GM21360 (cell line): Measurements from ENCODE around the gene ARNT2.

Experiments
- ATAC-seq: cut with Tn5 transposase; IDR thresholded peaks from one replicate; pipeline ENCODE4 v1.9.1; 2021; ENCODE audit warnings: mild to moderate bottlenecking, moderate library complexity; ENCODE audit not compliant: unreplicated experiment

Gene ARNT2

GRCh38 chr15:80441041-80441440 lies 36.9 kb downstream of the ARNT2 start:
- no peak for ATAC-seq

- ATAC-seq, result no peak
Observed at GRCh38 chr15:80441714-80442113, 37.5 kb downstream of the ARNT2 start.

DNA sequence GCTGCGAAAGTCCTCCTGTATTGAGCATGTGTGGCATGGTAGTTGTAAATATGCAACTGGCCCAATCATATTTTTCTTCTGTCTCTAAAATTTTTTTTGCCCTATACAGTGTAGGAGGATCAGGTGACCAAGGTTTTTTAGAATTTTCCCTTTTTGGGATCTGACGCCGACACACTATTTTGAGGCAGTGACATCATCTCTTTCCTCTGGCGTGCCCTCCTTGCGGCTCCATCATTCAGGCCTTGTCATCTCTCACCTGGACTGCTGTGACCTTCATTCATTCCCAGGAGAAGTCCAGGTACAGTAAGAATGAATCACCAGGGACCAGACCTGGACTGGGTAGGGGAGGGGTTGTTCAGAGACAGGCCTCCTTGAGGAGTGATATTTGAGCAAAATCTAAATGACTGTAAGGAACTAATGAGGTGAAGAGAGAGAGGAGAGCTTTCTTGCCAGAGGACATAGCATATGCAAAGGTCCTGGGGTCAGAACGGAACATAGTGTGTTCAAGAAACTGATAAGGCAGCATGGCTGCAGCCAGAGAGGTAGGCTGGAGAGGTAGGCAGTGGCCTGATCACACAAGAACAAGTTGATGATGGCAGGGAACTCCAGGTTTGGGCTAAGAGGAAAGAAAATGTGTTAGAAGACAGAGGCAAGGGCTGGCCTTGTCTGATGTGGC lies 38.7 kb downstream of the ARNT2 start:
- ATAC-seq, result no peak

- ATAC-seq, result no peak
Observed at GRCh38 chr15:80444680-80445251, 40.6 kb downstream of the ARNT2 start.

DNA sequence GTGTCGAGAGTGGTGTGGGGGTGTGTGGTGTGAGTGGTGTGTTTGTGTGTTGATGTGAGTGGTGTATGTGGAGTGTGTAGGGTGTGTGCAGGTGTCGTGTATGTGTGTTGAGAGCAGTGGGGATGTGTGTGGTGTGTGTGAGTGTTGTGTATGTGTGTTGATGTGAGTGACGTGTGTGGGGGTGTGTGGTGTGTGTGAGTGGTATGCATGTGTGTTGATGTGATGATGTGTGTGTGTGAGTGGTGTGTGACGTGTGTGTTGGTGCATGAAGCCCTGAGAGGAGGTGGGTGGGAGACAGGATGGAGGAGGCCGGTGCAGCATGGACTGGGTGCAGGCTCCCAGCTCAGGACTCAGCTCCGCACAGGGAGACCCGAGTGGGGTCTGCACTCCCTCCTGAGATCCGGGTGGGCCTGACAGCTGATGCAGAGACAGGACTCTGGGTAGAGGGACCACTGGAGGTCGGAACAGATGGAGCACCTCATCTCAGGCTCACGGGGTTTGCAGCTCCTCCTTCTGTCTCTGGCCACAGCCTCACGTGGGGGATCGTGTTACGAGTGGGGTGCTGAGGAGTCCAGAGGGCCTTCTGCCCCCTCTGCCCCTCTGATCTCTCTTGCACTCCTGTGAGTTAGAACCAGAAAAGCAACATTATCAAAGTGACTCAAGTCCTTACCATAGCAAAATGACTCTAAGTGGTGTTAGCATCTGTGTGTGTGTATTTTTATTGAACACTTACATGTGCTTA lies 41.3 kb downstream of the ARNT2 start:
- no peak for ATAC-seq

DNA sequence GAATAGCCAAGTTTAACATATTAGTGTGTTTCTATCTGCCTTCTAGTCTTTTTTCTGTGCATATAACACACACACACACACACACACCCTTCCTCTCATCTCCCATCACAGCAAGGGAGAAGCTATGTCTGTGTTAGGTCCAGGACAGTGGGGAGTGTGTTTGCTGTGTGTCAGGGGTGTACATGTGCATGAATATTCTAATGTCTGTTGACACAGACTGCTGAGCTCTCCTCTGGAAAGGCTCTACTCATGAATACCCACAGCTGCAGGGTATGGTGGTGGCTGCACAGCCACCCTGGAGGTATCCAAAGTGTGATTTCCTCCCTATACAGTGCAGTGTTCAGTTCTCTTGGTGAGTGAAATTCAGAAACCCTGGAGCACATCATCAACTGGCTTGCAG lies 42.9 kb downstream of the ARNT2 start:
- ATAC-seq, result no peak

DNA sequence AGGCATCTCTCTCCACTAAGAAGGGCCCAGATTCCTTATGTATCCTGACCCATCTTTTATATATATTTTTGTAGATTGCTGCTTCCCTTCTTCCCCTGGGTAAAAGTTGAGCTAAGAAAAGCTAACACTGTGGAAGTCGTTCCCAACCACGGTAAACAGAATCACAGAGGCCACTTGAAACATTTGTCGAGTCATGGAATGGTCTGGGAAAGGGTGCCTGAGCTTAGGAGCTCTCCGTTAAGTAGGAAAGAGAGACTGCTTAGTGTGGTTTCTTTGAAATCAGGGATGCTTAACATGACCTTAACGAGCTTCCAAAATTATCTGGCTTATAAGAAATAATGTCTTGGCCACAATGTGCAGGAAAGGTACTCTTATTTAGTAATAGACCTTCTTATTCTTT lies 45.6 kb downstream of the ARNT2 start:
- no peak for ATAC-seq

DNA sequence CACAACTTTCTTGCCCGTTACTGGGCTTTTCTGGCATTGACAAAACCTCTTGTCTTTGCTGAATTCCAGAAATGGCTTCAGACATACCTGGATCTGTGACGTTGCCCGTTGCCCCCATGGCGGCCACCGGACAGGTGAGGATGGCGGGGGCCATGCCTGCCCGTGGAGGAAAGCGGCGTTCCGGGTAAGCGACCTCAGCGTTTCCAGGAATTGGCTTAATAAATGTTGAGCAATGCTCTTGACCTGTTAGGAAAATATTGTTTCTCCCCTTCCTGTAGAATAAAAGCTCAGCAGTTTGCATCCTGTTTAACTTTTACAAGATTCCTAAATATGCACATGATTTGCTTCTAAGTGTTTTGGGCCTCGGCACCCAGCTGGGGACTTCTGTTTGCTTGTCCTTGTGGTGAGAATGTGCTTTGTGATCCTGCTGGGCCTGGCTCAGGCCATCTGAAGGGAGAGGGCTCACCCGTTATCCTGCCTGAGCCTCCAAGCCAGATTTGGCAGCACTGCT lies 46.7 kb downstream of the ARNT2 start:
- ATAC-seq, result no peak

DNA sequence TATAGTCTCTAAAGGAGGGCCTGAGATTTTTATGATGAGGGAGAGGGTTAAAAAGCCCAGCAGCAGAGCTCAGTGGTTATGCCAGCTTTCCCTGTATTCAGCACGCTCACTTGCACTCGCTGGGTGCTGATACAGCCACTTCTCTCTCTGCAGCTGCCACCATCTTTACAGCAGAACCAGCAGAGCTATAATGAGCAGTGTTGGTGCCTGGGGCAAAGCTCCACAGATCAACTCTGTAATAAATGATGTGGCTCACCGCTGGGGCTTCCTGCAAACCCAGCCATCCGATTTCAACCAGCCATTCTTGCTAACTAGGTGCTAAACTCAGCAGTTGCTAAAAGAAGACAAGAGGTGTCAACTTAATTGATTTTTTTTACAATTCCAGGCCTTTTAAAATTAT lies 48.0 kb downstream of the ARNT2 start:
- ATAC-seq, result no peak

DNA sequence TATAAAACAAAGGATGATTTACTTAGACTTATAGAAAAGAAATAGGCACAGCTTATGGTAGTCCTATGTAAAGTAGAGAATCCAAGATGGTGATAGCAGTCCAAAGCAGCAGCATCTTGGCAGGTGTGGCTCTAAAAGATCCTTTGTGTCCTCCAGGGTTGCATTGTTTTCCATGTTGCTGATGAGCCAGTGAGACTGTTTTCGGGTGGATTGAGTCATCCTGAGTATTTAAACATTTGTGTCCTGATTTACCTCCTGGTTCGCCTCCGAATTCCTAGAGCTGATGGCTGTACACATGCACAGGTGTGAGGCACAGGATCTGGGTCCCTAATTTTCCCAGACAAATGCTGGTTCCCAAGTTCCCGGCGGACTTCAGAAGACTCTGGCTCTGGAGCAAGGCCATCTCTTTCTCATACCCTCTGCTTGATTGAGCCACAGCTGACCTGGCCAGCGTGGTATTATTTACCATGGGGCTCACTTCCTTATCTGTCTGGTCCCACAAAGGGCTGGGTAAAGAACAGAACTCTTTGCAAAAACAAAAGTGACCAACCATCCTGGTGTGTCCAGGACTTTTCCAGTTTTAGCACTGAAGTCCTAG lies 51.0 kb downstream of the ARNT2 start:
- ATAC-seq, result no peak

DNA sequence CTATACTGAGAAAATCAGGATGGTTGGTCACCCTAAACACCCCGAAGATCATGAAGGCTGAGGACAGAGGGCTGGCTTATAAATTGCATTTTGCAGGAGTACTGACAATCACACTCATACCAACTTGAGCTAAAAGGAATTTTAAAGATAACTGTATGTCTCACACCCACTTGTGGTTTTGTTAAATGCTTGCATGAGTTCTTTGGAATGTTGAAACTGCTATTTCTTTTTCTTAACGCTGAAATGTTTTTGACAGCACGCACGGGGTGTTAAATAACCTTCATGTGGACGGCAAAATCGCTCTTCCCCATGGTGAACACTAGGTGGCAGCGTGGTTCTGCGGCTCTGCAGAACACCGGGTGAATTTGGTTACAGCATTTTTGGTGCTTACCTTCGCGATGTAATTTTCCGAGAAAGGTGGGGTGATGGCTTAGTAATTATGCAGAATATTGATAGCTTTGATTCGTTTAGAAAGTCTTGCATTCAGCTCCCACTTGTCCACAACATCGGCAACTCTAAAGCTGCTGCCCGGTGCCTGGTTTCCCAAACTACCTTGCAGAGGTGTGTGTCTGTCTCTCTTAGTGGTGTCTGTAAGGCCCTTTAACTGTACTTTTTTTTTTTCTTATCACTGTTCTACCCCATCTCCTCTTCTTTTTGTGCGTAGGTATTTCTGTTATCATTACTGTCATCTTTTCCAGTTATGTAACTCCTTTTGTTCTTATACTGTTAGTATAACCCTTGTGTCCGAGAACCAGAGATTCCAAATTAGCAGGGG lies 51.7 kb downstream of the ARNT2 start:
- ATAC-seq, result no peak

DNA sequence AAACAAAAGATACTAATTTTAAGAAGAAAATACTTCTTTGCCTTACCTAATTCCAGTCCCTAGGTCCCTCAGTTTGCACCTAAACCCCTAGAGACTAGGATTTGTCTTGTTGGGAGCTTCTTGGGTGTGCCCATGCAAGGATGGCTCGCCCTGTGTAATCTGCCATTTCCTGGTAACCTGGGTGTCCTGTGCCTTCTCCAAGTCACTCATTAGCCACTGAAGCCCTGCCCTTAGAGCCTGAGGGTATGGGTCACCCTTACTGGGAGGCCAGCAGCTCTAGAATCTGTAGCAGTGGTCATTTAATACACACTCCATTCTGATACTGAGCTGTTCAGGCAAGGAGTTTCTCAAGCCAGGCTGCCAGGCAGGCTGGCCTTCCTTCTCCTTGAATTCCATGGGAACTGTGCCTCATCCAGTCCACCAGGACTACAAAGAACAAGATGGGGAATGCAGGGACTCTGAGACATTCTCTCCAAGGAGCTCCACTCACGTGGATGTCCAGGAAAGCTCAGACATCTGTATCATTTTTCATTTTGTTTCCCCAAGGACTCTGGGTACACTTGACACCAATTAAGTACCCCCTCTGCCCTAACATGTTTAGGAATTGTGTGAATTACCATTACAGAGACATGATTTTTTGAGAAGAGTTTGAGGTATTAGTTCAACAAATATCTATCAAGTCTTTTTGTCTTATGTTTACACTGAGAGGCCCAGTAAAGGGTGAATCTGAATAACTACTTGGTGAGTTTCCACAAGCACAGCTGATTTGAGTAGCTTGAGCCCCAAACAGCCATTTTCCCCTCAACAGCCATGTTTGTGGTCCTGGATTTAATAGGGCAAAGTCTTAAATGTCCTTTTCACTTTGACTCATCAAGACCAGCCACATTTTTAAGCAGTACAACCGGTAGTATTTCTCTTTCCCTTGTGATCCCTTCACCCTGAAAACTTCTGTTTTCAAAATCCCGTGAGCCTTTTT lies 52.6 kb downstream of the ARNT2 start:
- ATAC-seq, result no peak

GRCh38 chr15:80457896-80458295 lies 53.7 kb downstream of the ARNT2 start:
- ATAC-seq, result no peak

DNA sequence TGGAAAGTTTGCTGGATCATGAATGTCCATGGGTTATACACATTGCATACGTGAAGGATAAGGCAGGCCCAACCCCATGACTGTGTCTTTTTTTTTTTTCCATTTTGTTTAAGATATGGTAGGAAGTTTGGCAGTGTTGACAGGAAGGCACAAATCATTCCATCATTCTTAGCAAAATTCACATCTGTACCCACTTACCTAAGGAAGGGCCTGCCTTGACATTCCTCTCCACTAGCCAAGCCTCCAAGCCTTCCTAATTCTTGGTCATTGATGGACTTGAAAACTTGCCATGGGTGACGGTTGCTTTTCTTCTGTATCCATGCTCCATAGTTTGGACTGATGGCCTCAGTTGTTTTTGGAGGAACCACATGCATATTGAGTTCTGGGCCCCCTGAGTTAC lies 54.4 kb downstream of the ARNT2 start:
- no peak for ATAC-seq

- no peak for ATAC-seq
Observed at GRCh38 chr15:80459380-80459779, 55.2 kb downstream of the ARNT2 start.

DNA sequence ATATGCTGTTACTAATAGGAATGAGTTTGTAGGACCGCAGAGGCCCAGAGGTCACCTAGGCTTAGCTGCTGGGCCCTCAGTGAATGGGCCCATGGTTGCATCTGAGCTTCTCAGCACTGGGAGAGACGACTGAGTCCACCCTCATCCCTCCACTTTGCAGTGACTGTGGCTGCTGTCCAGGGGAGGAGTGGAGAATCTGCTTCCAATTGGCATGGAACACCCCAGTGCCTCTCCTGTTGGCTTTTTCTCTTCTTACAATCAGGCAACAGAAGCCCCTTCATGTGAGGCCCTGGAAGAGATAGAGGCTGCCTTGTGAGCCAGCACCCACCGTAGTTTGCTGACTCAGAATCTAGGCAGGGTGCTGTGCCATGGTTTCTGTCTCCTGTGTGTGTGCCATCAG lies 55.6 kb downstream of the ARNT2 start:
- no peak for ATAC-seq

GRCh38 chr15:80461356-80462095 lies 57.3 kb downstream of the ARNT2 start:
- ATAC-seq, result no peak

DNA sequence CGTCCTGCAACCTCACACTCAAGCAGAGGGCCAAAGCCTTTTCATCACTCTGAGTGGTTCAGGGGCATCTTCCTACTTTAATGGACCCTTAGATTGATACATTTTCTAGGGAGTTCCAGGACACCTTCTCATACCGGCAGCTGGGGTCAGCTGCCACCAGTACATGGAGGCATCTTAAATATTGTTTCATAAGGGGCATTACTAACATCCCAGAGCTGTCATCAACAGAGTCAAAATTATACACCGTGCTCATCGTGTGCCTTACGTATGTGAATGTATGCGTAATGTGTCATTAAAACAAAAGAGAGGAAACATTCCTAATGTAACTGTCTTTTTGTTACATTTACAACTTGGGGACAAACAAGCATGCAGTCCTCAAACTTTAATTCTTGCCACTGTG lies 57.9 kb downstream of the ARNT2 start:
- ATAC-seq, result no peak

DNA sequence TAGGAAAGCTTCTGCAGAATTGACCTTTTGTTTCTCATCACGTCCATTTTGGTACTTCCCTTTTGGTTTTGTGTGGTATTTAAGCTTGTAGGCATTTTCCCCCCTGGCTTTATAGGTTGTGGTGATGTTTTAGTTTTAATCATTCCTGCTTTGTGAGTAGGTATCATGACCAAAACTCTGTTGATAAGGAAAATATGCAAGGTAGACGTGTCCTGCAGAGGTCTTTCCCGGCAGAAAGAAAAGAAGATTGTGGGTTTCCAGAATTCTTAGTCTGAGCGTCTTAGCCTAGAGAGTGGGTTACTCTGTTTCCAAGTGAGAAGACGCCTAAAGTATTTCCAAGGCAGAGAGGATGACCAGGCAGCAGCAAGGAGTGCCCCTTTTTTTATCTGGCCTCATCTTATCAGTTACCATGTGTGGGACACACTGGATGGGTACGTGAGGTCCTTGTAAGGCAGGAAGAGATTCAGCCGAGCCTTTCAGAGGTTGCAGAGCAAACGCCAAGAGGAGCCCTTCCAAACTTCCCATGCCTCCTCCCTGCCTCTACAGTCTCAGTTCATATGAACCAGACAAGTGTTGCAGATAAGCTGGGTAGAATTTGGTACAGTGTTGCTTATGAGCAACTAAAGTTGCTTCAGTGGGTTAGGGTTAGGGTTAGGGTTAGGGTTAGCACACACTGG lies 58.8 kb downstream of the ARNT2 start:
- ATAC-seq, result no peak
